ENCODE results near the gene TMED8.
"Not testable (repeated sequence)": the region's sequence is repeated elsewhere in the genome, so short reads cannot be mapped to it uniquely, and the experiment has no call there.

TMED8 gene

GRCh38 chr14:77359626-77360025 lies 17.3 kb downstream of the TMED8 start:
- no peak for DNase-seq

GRCh38 chr14:77356899-77357298 lies 20.0 kb downstream of the TMED8 start:
- DNase-seq: no peak

GRCh38 chr14:77355811-77356210 lies 21.1 kb downstream of the TMED8 start:
- no peak for DNase-seq

- DNase-seq: no peak
These were observed 23.3 kb downstream of the TMED8 start for GRCh38 chr14:77353469-77354141.

- no peak for DNase-seq
These were observed 29.1 kb downstream of the TMED8 start for GRCh38 chr14:77347751-77348150.

- no peak for DNase-seq
These were observed 30.4 kb downstream of the TMED8 start for GRCh38 chr14:77346495-77346894.

GRCh38 chr14:77344377-77344996 lies 32.4 kb downstream of the TMED8 start:
- DNase-seq: no peak

- no peak for DNase-seq
These were observed 33.2 kb downstream of the TMED8 start for GRCh38 chr14:77343662-77344061.

GRCh38 chr14:77342726-77343397 lies 34.0 kb downstream of the TMED8 start:
- no peak for DNase-seq

GRCh38 chr14:77340389-77340788 lies 36.5 kb downstream of the TMED8 start:
- no peak for DNase-seq

GRCh38 chr14:77339407-77339806 lies 37.5 kb downstream of the TMED8 start:
- DNase-seq: no peak

- DNase-seq: no peak
These were observed 38.6 kb downstream of the TMED8 start for GRCh38 chr14:77338302-77338701.

GRCh38 chr14:77337880-77338279 lies 39.0 kb downstream of the TMED8 start:
- no peak for DNase-seq

- not testable (repeated sequence) for DNase-seq
These were observed 39.6 kb downstream of the TMED8 start for GRCh38 chr14:77337255-77337654.

GRCh38 chr14:77335576-77335975 lies 41.3 kb downstream of the TMED8 start:
- no peak for DNase-seq

GRCh38 chr14:77329872-77330271 lies 47.0 kb downstream of the TMED8 start:
- no peak for DNase-seq

GRCh38 chr14:77327111-77327510 lies 49.8 kb downstream of the TMED8 start:
- DNase-seq: no peak

GRCh38 chr14:77325746-77326094 lies 51.2 kb downstream of the TMED8 start:
- no peak for DNase-seq

GRCh38 chr14:77324816-77325745 lies 51.8 kb downstream of the TMED8 start:
- no peak for DNase-seq

- no peak for DNase-seq
These were observed 52.6 kb downstream of the TMED8 start for GRCh38 chr14:77324289-77324688.

GRCh38 chr14:77323571-77323970 lies 53.3 kb downstream of the TMED8 start:
- no peak for DNase-seq

- no peak for DNase-seq
These were observed 53.9 kb downstream of the TMED8 start for GRCh38 chr14:77322951-77323350.

- DNase-seq: no peak
These were observed 54.5 kb downstream of the TMED8 start for GRCh38 chr14:77322250-77322902.
